Epithelial cell of esophagus (primary cell): Measurements from ENCODE around the gene COX6B1.

Experiments used
- DNase-seq: peaks from one replicate; pipeline ENCODE4 v3.0.0; 2010; ENCODE audit warnings: low read depth
- H3K4me3 ChIP-seq: 2 replicates; pipeline ENCODE4 v1.5.1; 2011; ENCODE audit warnings: mild to moderate bottlenecking, low read length, control low read depth
- CTCF ChIP-seq: IDR thresholded peaks from 2 replicates; pipeline ENCODE4 v1.5.1; 2011; ENCODE audit warnings: low read depth, mild to moderate bottlenecking, low read length, control low read depth, inconsistent platforms; ENCODE audit not compliant: insufficient read depth; ENCODE audit errors: missing control alignments

The COX6B1 gene

GRCh38 chr19:35612559-35613321 is 35.4 kb upstream of the COX6B1 start, which contains the start of gene HAUS5:
Gene HAUS5, plus strand, starts transcription at chr19:35612735. Its CDS starts 60 bp downstream, at chr19:35612795.
- peak within 1 kb of the TSS; percentile 99 for H3K4me3 ChIP-seq
- DNase-seq, result peak; percentile 94
- TF ChIP-seq CTCF, result no peak

- DNase-seq, result no peak
- no peak overlapping the region for H3K4me3 ChIP-seq
- TF ChIP-seq CTCF, result no peak
These were observed 34.5 kb upstream of the COX6B1 start for GRCh38 chr19:35613574-35613973.

GRCh38 chr19:35615036-35615435 is 33.1 kb upstream of the COX6B1 start:
- no peak overlapping the region for H3K4me3 ChIP-seq
- DNase-seq, result no peak
- TF ChIP-seq CTCF, result no peak

- TF ChIP-seq CTCF, result no peak
- no peak overlapping the region for H3K4me3 ChIP-seq
- no peak for DNase-seq
These were observed 29.3 kb upstream of the COX6B1 start for GRCh38 chr19:35618857-35619256.

GRCh38 chr19:35619290-35619923 is 28.7 kb upstream of the COX6B1 start:
- TF ChIP-seq CTCF, result no peak
- H3K4me3 ChIP-seq, result no peak overlapping the region
- DNase-seq, result no peak

GRCh38 chr19:35620001-35620400 is 28.1 kb upstream of the COX6B1 start:
- DNase-seq, result no peak
- H3K4me3 ChIP-seq, result no peak overlapping the region
- no peak for TF ChIP-seq CTCF

GRCh38 chr19:35621708-35622107 is 26.4 kb upstream of the COX6B1 start:
- TF ChIP-seq CTCF, result no peak
- no peak for DNase-seq
- no peak overlapping the region for H3K4me3 ChIP-seq
